ENCODE data around the gene IL31RA.

Gene IL31RA

DNA sequence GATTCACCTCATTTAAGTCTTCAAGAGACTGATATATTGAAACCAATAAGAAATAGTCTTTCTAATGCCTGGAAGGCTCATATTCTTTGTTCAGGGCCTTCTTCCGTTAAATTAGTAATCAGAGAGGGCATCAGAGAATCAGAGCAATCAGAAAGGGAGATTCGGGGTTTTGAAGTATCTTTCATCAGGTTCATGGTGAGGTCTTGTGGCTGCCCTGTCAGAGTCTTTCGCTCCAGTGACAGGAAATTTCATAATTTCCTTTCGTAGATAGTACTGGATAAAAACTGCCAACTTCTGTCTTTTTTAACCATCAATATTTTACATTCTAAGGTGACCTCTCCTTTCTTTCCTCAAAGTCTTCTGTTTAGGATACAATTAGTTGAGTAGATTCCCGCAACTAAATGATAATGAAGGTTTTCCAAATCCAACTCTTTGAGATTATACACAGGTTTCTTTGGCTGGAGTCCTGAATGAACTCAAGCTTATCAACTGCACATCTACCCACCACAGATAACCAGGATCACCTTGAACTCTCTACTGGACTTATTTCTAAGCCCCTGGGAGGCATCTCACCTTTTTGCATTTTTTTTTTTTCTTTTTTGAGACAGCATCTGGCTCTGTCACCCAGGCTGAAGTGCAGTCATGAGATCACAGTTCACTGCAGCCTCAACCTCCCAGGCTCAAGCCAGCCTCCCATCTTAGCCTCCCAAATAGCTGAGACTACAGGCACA, 5.5 kb downstream of the IL31RA start:
- TF ChIP-seq, protein P1, sequence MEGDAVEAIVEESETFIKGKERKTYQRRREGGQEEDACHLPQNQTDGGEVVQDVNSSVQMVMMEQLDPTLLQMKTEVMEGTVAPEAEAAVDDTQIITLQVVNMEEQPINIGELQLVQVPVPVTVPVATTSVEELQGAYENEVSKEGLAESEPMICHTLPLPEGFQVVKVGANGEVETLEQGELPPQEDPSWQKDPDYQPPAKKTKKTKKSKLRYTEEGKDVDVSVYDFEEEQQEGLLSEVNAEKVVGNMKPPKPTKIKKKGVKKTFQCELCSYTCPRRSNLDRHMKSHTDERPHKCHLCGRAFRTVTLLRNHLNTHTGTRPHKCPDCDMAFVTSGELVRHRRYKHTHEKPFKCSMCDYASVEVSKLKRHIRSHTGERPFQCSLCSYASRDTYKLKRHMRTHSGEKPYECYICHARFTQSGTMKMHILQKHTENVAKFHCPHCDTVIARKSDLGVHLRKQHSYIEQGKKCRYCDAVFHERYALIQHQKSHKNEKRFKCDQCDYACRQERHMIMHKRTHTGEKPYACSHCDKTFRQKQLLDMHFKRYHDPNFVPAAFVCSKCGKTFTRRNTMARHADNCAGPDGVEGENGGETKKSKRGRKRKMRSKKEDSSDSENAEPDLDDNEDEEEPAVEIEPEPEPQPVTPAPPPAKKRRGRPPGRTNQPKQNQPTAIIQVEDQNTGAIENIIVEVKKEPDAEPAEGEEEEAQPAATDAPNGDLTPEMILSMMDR (conservative IDR thresholded peaks at IDR 0.05; ENCODE audit: low read length), result no peak
- no peak for TF ChIP-seq EZH2phosphoT487 (IDR thresholded peaks at IDR 0.05; ENCODE audit: borderline replicate concordance)
- Histone ChIP-seq H3K9ac (ENCODE audit: low read depth, low read length, poor library complexity, severe bottlenecking) (no peak overlapping the region), H2AFZ (ENCODE audit: low read length) (no peak overlapping the region), H3K4me2 (ENCODE audit: low read depth, low read length, poor library complexity, severe bottlenecking) (peak overlapping the region; percentile 28), H4K20me1 (ENCODE audit: insufficient read depth, low read length, poor library complexity, severe bottlenecking) (no peaks in the 10 kb centered on the region), H3K9me3 (ENCODE audit: insufficient read depth, low read depth, low read length) (no peaks in the 10 kb centered on the region), H3F3A (ENCODE audit: low read depth) (no peaks in the 10 kb centered on the region), H3K36me3 (ENCODE audit: insufficient read depth, low read length) (no peaks in the 10 kb centered on the region), H3K79me2 (ENCODE audit: insufficient read depth, low read length) (no peaks in the 10 kb centered on the region), H3K4me1 (ENCODE audit: insufficient read depth, low read length, poor library complexity, severe bottlenecking) (peaks cover 18% of the 10 kb centered on the region), H3K27me3 (ENCODE audit: insufficient read depth, low read length, poor library complexity, severe bottlenecking) (peaks cover 1% of the 10 kb centered on the region), H3K4me3 (ENCODE audit: low read length, poor library complexity, severe bottlenecking) (peak overlapping the region; percentile 10), H3K9me2 (replicated peaks; ENCODE audit: low read depth, low read length) (no peaks in the 10 kb centered on the region)

DNA sequence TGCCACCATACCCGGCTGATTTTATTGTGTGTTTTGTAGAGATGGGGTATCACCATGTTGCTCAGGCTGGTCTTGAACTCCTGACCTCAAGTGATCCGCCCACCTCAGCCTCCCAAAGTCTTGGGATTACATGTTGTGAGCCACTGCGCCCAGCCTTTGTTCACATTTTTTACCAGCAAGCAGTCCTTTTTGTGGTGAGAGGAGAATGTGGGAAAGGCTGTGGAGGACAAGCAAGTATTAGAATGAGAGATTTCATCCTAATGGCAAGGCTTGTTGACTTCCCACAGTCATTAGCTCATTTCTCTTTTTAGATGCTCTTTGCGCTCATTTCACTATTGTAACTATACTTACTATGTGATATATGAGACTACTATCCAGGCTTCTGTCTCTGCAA, 6.1 kb downstream of the IL31RA start:
- TF ChIP-seq, protein P1 (conservative IDR thresholded peaks at IDR 0.05; ENCODE audit: low read length), result no peak
- no peak for TF ChIP-seq EZH2phosphoT487 (IDR thresholded peaks at IDR 0.05; ENCODE audit: borderline replicate concordance)
- H4K20me1 ChIP-seq (ENCODE audit: insufficient read depth, low read length, poor library complexity, severe bottlenecking), result no peaks in the 10 kb centered on the region
- H2AFZ ChIP-seq (ENCODE audit: low read length), result no peak overlapping the region
- H3K9me2 ChIP-seq (replicated peaks; ENCODE audit: low read depth, low read length), result no peaks in the 10 kb centered on the region
- H3F3A ChIP-seq (ENCODE audit: low read depth), result no peaks in the 10 kb centered on the region
- peaks cover 18% of the 10 kb centered on the region for H3K4me1 ChIP-seq (ENCODE audit: insufficient read depth, low read length, poor library complexity, severe bottlenecking)
- no peaks in the 10 kb centered on the region for H3K9me3 ChIP-seq (ENCODE audit: insufficient read depth, low read depth, low read length)
- no peaks in the 10 kb centered on the region for H3K27me3 ChIP-seq (ENCODE audit: insufficient read depth, low read length, poor library complexity, severe bottlenecking)
- H3K4me2 ChIP-seq (ENCODE audit: low read depth, low read length, poor library complexity, severe bottlenecking), result no peak overlapping the region
- no peaks in the 10 kb centered on the region for H3K36me3 ChIP-seq (ENCODE audit: insufficient read depth, low read length)
- no peaks in the 10 kb centered on the region for H3K79me2 ChIP-seq (ENCODE audit: insufficient read depth, low read length)
- H3K4me3 ChIP-seq (ENCODE audit: low read length, poor library complexity, severe bottlenecking), result no peak overlapping the region
- H3K9ac ChIP-seq (ENCODE audit: low read depth, low read length, poor library complexity, severe bottlenecking), result no peak overlapping the region

DNA sequence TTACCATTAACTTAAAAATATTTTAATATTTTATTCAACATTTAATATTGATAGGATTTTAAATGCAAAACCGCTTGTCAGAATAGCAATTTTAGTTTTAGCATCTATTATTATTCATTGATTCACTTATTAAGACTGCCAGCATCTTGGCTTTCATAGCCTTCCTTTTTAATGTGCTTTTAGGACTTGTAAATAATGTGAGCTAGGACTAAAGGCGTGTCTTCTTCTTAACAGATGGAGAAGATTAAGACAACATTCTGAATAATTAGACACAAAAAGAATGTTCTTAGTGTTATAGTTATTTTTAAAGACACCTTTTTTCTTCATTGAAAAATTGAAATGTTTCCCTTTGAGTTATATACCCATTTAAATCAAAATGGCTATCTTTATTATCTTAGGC, 6.9 kb downstream of the IL31RA start:
- Histone ChIP-seq H3K36me3 (ENCODE audit: insufficient read depth, low read length) (no peaks in the 10 kb centered on the region), H3K9me2 (replicated peaks; ENCODE audit: low read depth, low read length) (no peaks in the 10 kb centered on the region), H2AFZ (ENCODE audit: low read length) (no peak overlapping the region), H3K79me2 (ENCODE audit: insufficient read depth, low read length) (no peaks in the 10 kb centered on the region), H3K9me3 (ENCODE audit: insufficient read depth, low read depth, low read length) (no peaks in the 10 kb centered on the region), H3F3A (ENCODE audit: low read depth) (no peaks in the 10 kb centered on the region), H3K4me3 (ENCODE audit: low read length, poor library complexity, severe bottlenecking) (no peak overlapping the region), H3K9ac (ENCODE audit: low read depth, low read length, poor library complexity, severe bottlenecking) (no peak overlapping the region), H3K27me3 (ENCODE audit: insufficient read depth, low read length, poor library complexity, severe bottlenecking) (no peaks in the 10 kb centered on the region), H4K20me1 (ENCODE audit: insufficient read depth, low read length, poor library complexity, severe bottlenecking) (no peaks in the 10 kb centered on the region), H3K4me2 (ENCODE audit: low read depth, low read length, poor library complexity, severe bottlenecking) (no peak overlapping the region), H3K4me1 (ENCODE audit: insufficient read depth, low read length, poor library complexity, severe bottlenecking) (peaks cover 18% of the 10 kb centered on the region)
- TF ChIP-seq, protein P1 (conservative IDR thresholded peaks at IDR 0.05; ENCODE audit: low read length), result no peak
- no peak for TF ChIP-seq EZH2phosphoT487 (IDR thresholded peaks at IDR 0.05; ENCODE audit: borderline replicate concordance)
